Liver (tissue), 9 donors: Measurements from ENCODE around the gene IFNA1. TPM values are rescaled to one million over a fixed set of nuclear protein-coding genes. Genes with fewer than 3 reads are reported as not detected.

Experiments
- DNase-seq: peaks from one replicate; pipeline ENCODE4 v3.0.0-alpha.2; 2017; ENCODE audit warnings: low spot score
- H3K27ac ChIP-seq, 2 donors: one replicate each; pipeline ENCODE4 v1.7.0; 2013; ENCODE audit warnings: inconsistent platforms in 2 of 2, low read length in 2 of 2, control low read depth in 1 of 2, low read depth in 1 of 2, mild to moderate bottlenecking in 1 of 2
- H3K27me3 ChIP-seq, 4 donors: one replicate each; pipeline versions ENCODE4 v1.6.1 to v1.7.0; 2013; ENCODE audit warnings: low read length in 3 of 4, inconsistent platforms in 1 of 4, mild to moderate bottlenecking in 1 of 4, moderate library complexity in 1 of 4; ENCODE audit not compliant: control insufficient read depth in 4 of 4, insufficient read depth in 4 of 4
- H3K36me3 ChIP-seq, 4 donors: one replicate each; pipeline versions ENCODE4 v1.6.1 to v1.7.0; 2013; ENCODE audit warnings: low read length in 3 of 4, mild to moderate bottlenecking in 3 of 4, low read depth in 1 of 4, moderate library complexity in 1 of 4; ENCODE audit not compliant: control insufficient read depth in 4 of 4, insufficient read depth in 3 of 4
- H3K4me1 ChIP-seq, 4 donors: one replicate each; pipeline versions ENCODE4 v1.6.1 to v1.7.0; 2013; ENCODE audit warnings: low read length in 3 of 4, mild to moderate bottlenecking in 3 of 4, moderate library complexity in 1 of 4; ENCODE audit not compliant: control insufficient read depth in 4 of 4, insufficient read depth in 4 of 4
- H3K4me3 ChIP-seq, 3 donors: one replicate each; pipeline versions ENCODE4 v1.6.1 to v1.7.0; 2013; ENCODE audit warnings: low read length in 3 of 3, control low read depth in 1 of 3, low read depth in 1 of 3, mild to moderate bottlenecking in 1 of 3
- H3K9ac ChIP-seq, 2 donors: one replicate each; pipeline ENCODE4 v1.7.0; 2013; ENCODE audit warnings: low read length in 2 of 2, mild to moderate bottlenecking in 2 of 2, moderate library complexity in 2 of 2, control low read depth in 1 of 2, low read depth in 1 of 2
- H3K9me3 ChIP-seq, 4 donors: one replicate each; pipeline versions ENCODE4 v1.6.1 to v1.7.0; 2013; ENCODE audit warnings: low read length in 3 of 4; ENCODE audit not compliant: control insufficient read depth in 4 of 4
- ATF3 ChIP-seq: IDR thresholded peaks from 2 replicates; pipeline ENCODE4 v1.6.1; 2016; ENCODE audit warnings: antibody characterized with exemption
- CTCF ChIP-seq: fragments of 150-350 bp; IDR thresholded peaks from 2 replicates; pipeline ENCODE4 v1.5.1; 2017; ENCODE audit warnings: improper control_type of control experiment, low read depth, low read length; ENCODE audit not compliant: missing input control
- EGR1 ChIP-seq, 2 donors: IDR thresholded peaks; 2 replicates each; pipeline ENCODE4 v1.6.1; 2016 to 2018; ENCODE audit warnings: antibody characterized with exemption in 2 of 2, low read depth in 2 of 2
- FOXA1 ChIP-seq: IDR thresholded peaks from 2 replicates; pipeline ENCODE4 v1.6.1; 2016; ENCODE audit warnings: antibody characterized with exemption
- FOXA2 ChIP-seq: IDR thresholded peaks from 2 replicates; pipeline ENCODE4 v1.6.1; 2016; ENCODE audit warnings: antibody characterized with exemption
- GABPA ChIP-seq, 2 donors: IDR thresholded peaks in 1 of 2; conservative IDR thresholded peaks in 1 of 2; 2 replicates each; pipeline ENCODE4 v1.6.1; 2016; ENCODE audit warnings: antibody characterized with exemption in 2 of 2, mild to moderate bottlenecking in 1 of 2, moderate library complexity in 1 of 2
- HNF4A ChIP-seq, 2 donors: conservative IDR thresholded peaks; 2 replicates each; pipeline ENCODE4 v1.6.1; 2016; ENCODE audit warnings: antibody characterized with exemption in 2 of 2, mild to moderate bottlenecking in 2 of 2
- HNF4G ChIP-seq: IDR thresholded peaks from 2 replicates; pipeline ENCODE4 v1.6.1; 2016; ENCODE audit warnings: antibody characterized with exemption
- JUND ChIP-seq, 2 donors: IDR thresholded peaks; 2 replicates each; pipeline ENCODE4 v1.6.1; 2016; ENCODE audit warnings: antibody characterized with exemption in 2 of 2
- MAX ChIP-seq: IDR thresholded peaks from 2 replicates; pipeline ENCODE4 v1.6.1; 2016; ENCODE audit warnings: antibody characterized with exemption
- NR2F2 ChIP-seq: IDR thresholded peaks from 2 replicates; pipeline ENCODE4 v1.6.1; 2016; ENCODE audit warnings: antibody characterized with exemption
- RAD21 ChIP-seq, 2 donors: IDR thresholded peaks; 2 replicates each; pipeline ENCODE4 v1.6.1; 2016; ENCODE audit warnings: antibody characterized with exemption in 2 of 2, mild to moderate bottlenecking in 2 of 2
- REST ChIP-seq: IDR thresholded peaks from 2 replicates; pipeline ENCODE4 v1.6.1; 2016; ENCODE audit warnings: antibody characterized with exemption, mild to moderate bottlenecking
- RXRA ChIP-seq, 2 donors: IDR thresholded peaks; 2 replicates each; pipeline ENCODE4 v1.6.1; 2017 to 2018; ENCODE audit warnings: antibody characterized with exemption in 2 of 2, mild to moderate bottlenecking in 1 of 2
- SP1 ChIP-seq: IDR thresholded peaks from 2 replicates; pipeline ENCODE4 v1.6.1; 2018; ENCODE audit warnings: antibody characterized with exemption, mild to moderate bottlenecking
- TAF1 ChIP-seq: conservative IDR thresholded peaks from 2 replicates; pipeline ENCODE4 v1.6.1; 2016; ENCODE audit warnings: antibody characterized with exemption, mild to moderate bottlenecking
- YY1 ChIP-seq: IDR thresholded peaks from 2 replicates; pipeline ENCODE4 v1.6.1; 2016; ENCODE audit warnings: antibody characterized with exemption, mild to moderate bottlenecking
- ZBTB33 ChIP-seq: IDR thresholded peaks from 2 replicates; pipeline ENCODE4 v1.6.1; 2016; ENCODE audit warnings: antibody characterized with exemption
- WGBS: extraction: QIAGEN DNeasy Blood & Tissue Kit; methylation state at CpG from one replicate; pipeline ENCODE4 v1.1.7; 2013; 5-methylcytosine and 5-hydroxymethylcytosine counted together
- polyA plus RNA-seq, 2 donors: library from polyadenylated mRNA; stranded (reverse) in 1 of 2; unstranded in 1 of 2; fragments of 200-250 nt in 1 of 2; fragments of >200 nt in 1 of 2; fragmentation: Nextera tagmentation in 1 of 2; extraction: Ambion mirVana in 1 of 2; gene quantifications; one replicate each; pipeline versions ENCODE4 v1.2.1 to v1.2.3, GENCODE V29; 2013 to 2015
- total RNA-seq, 2 donors: library from RNA; depleted of rRNA; stranded (reverse); fragments of >200 nt; gene quantifications; one replicate each; pipeline ENCODE4 v1.2.3, GENCODE V29; 2014
- donor health status: healthy.
- donor health status: healthy.
- donor health status: healthy.
- donor health status: healthy.
- donor health status: healthy.

IFNA1 gene
- total and polyA plus RNA-seq, 4 donors = not detected

GRCh38 chr9:21408817-21409216 lies 31.4 kb upstream of the IFNA1 start, which contains the start of gene IFNA8:
IFNA8 (plus strand) TSS chr9:21409117; CDS start chr9:21409177, 60 bp downstream.
- Histone ChIP-seq H3K27ac (no peak within 1 kb of the TSS), H3K4me1 (no peaks in the 10 kb centered on the region), H3K9ac (no peak within 1 kb of the TSS), H3K36me3 (no peaks in the 10 kb centered on the region), H3K9me3 (no peaks in the 10 kb centered on the region), H3K4me3 (no peak within 1 kb of the TSS), H3K27me3 (peaks cover 0 to 10% (median 2%) of the 10 kb centered on the region in 4 donors)
- WGBS = 79% methylated on average over 1 of the region's 1 CpG
- TF ChIP-seq JUND (IDR thresholded peaks at IDR 0.05) (no peak), CTCF (no peak), RAD21 (IDR thresholded peaks at IDR 0.05) (no peak), HNF4A (conservative IDR thresholded peaks at IDR 0.05) (no peak), FOXA1 (no peak), RXRA (IDR thresholded peaks at IDR 0.05) (no peak), YY1 (no peak), REST (no peak), ATF3 (no peak), NR2F2 (no peak), ZBTB33 (no peak), TAF1 (no peak), EGR1 (IDR thresholded peaks at IDR 0.05; ENCODE audit: low read depth in 2 of 2) (no peak), HNF4G (no peak), GABPA (IDR thresholded peaks at IDR 0.05 in 1 of 2, conservative IDR thresholded peaks at IDR 0.05 in 1 of 2) (no peak), MAX (no peak), FOXA2 (no peak), SP1 (no peak)
- DNase-seq = no peak
